Smooth muscle cell (in vitro differentiated cells): ENCODE data around the gene GPR17. TPM values are rescaled to one million over a fixed set of nuclear protein-coding genes. Genes with fewer than 3 reads are reported as not detected.

ENCODE experiments used
- DNase-seq: peaks from one replicate; lab custom pipeline; 2025; ENCODE audit not compliant: unreplicated experiment; lab: John Stamatoyannopoulos, UW
- H2AFZ ChIP-seq: fragments of 200-600 bp; sonication (generic); 2 replicates; pipeline ENCODE4 v1.6.0; 2016; ENCODE audit warnings: antibody characterized with exemption, low read depth, mild to moderate bottlenecking
- H3F3A ChIP-seq: fragments of 200-600 bp; sonication (generic); 2 replicates; pipeline ENCODE4 v1.6.0; 2017; ENCODE audit warnings: antibody characterized with exemption, low read depth
- H3K27ac ChIP-seq: fragments of 200-600 bp; sonication (generic); 2 replicates; pipeline ENCODE4 v1.5.1; 2016; ENCODE audit warnings: low read depth, mild to moderate bottlenecking
- H3K27me3 ChIP-seq: fragments of 200-600 bp; sonication (generic); 2 replicates; pipeline ENCODE4 v1.6.1; 2016; ENCODE audit warnings: low read depth, mild to moderate bottlenecking
- H3K36me3 ChIP-seq: fragments of 200-600 bp; sonication (generic); 2 replicates; pipeline ENCODE4 v1.5.1; 2016; ENCODE audit warnings: low read depth
- H3K4me1 ChIP-seq: fragments of 200-600 bp; sonication (generic); 2 replicates; pipeline ENCODE4 v1.5.1; 2016; ENCODE audit warnings: low read depth
- H3K4me2 ChIP-seq: fragments of 200-600 bp; sonication (generic); 2 replicates; pipeline ENCODE4 v1.6.0; 2016; ENCODE audit warnings: mild to moderate bottlenecking
- H3K4me3 ChIP-seq: fragments of 200-600 bp; sonication (generic); 2 replicates; pipeline ENCODE4 v1.5.1; 2016; ENCODE audit warnings: mild to moderate bottlenecking
- H3K79me2 ChIP-seq: fragments of 200-600 bp; sonication (generic); 2 replicates; pipeline ENCODE4 v1.6.0; 2016; ENCODE audit warnings: low read depth, mild to moderate bottlenecking
- H3K9ac ChIP-seq: fragments of 200-600 bp; sonication (generic); 2 replicates; pipeline ENCODE4 v1.6.0; 2016; ENCODE audit warnings: low read depth
- H3K9me3 ChIP-seq: fragments of 200-600 bp; sonication (generic); replicated peaks from 2 replicates; pipeline ENCODE4 v1.5.1; 2016; ENCODE audit warnings: low read depth
- H4K20me1 ChIP-seq: fragments of 200-600 bp; sonication (generic); 2 replicates; pipeline ENCODE4 v1.6.0; 2016; ENCODE audit warnings: low read depth
- WGBS: methylation state at CpG from one replicate; pipeline ENCODE4 v1.1.7; 2016; ENCODE audit warnings: low lambda C conversion rate; 5-methylcytosine and 5-hydroxymethylcytosine counted together
- polyA plus RNA-seq: library from polyadenylated mRNA; unstranded; fragments of >200 nt; fragmentation: Nextera tagmentation; extraction: Ambion mirVana; gene quantifications from 2 replicates; pipeline ENCODE4 v1.2.1, GENCODE V29; 2016
- total RNA-seq: library from RNA; depleted of rRNA; stranded (reverse); fragments of >200 nt; gene quantifications from 2 replicates; pipeline ENCODE4 v1.2.3, GENCODE V29; 2014
- TF ChIP-seq, protein P1 (sequence below): fragments of 200-600 bp; sonication (generic); IDR thresholded peaks from 2 replicates; pipeline ENCODE4 v1.5.1; 2017; ENCODE audit warnings: borderline replicate concordance, mild to moderate bottlenecking, antibody characterized with exemption; ENCODE audit not compliant: insufficient read depth, poor library complexity, severe bottlenecking

Gene GPR17
- total and polyA plus RNA-seq, 2 experiments from 2014 or later, result not detected

DNA sequence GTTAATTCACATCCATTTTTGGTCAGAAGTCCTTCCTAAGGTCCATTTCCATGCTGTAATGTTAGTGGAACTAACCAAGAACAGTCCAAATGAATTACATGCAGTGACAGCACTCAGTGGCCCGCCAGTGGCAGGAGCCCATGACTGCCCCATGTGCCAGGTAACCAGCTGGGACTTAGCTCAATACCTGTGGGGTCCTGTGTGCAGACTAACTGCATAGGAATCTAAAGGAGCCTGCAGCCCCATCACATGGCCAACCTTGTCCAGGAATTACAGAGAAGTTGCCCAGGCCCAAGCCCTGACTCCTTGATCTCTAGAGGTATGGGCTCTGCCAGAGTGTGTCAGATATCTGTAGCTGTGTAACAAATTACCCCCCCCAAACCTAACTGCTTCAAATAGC, 35.4 kb upstream of the GPR17 start:
- no peak overlapping the region for H3K9ac ChIP-seq
- 92% methylated on average over 1 of the region's 1 CpG for WGBS
- TF ChIP-seq, protein P1, sequence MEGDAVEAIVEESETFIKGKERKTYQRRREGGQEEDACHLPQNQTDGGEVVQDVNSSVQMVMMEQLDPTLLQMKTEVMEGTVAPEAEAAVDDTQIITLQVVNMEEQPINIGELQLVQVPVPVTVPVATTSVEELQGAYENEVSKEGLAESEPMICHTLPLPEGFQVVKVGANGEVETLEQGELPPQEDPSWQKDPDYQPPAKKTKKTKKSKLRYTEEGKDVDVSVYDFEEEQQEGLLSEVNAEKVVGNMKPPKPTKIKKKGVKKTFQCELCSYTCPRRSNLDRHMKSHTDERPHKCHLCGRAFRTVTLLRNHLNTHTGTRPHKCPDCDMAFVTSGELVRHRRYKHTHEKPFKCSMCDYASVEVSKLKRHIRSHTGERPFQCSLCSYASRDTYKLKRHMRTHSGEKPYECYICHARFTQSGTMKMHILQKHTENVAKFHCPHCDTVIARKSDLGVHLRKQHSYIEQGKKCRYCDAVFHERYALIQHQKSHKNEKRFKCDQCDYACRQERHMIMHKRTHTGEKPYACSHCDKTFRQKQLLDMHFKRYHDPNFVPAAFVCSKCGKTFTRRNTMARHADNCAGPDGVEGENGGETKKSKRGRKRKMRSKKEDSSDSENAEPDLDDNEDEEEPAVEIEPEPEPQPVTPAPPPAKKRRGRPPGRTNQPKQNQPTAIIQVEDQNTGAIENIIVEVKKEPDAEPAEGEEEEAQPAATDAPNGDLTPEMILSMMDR, result no peak
- no peaks in the 10 kb centered on the region for H3K27me3 ChIP-seq
- H3F3A ChIP-seq, result no peaks in the 10 kb centered on the region
- H3K79me2 ChIP-seq, result no peaks in the 10 kb centered on the region
- DNase-seq, result no peak
- H4K20me1 ChIP-seq, result no peaks in the 10 kb centered on the region
- H2AFZ ChIP-seq, result no peak overlapping the region
- no peak overlapping the region for H3K27ac ChIP-seq
- H3K4me3 ChIP-seq, result no peak overlapping the region
- H3K4me1 ChIP-seq, result peaks cover under 1% of the 10 kb centered on the region
- no peaks in the 10 kb centered on the region for H3K36me3 ChIP-seq
- no peak overlapping the region for H3K4me2 ChIP-seq
- no peaks in the 10 kb centered on the region for H3K9me3 ChIP-seq

DNA sequence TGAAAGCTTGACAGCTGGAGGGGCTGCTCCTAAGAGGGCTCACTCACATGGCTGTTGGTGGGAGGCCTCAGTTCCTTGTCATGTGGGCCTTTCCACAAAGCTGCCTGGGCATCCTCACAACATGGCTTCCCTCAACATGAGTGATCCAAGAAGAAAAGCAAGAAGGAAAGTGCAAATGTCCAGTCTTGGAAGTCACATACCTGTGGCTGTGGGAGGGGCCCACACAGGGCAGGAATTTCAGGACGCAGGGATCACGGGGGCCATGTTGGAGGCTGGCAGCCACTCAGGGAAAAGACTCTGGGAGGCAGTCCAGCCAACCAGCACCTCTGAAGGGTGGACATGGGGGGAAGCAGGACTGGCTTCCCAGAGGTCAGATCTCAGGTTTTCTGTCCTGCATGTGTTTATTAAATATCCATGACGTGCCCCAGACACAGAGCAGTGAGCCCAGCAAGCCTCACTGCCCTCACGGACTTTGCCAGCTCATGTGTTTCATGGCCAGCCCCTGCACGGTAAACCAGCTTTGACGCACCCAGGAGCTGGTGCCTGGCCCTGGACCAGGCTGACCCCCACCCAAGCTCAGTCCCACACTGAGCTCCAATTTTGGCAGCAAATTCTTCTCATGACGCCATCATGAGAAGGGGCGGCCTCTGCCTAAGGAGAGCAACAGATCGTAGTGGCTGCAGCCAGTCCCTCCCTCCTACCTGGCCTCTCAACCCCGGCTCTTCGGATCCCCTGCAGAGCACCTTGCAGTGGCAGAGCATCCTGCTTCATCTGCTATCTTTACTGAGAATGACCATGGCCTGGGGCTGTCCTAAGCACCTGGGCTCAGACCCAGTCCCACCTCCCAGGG, 34.7 kb upstream of the GPR17 start:
- DNase-seq, result no peak

DNA sequence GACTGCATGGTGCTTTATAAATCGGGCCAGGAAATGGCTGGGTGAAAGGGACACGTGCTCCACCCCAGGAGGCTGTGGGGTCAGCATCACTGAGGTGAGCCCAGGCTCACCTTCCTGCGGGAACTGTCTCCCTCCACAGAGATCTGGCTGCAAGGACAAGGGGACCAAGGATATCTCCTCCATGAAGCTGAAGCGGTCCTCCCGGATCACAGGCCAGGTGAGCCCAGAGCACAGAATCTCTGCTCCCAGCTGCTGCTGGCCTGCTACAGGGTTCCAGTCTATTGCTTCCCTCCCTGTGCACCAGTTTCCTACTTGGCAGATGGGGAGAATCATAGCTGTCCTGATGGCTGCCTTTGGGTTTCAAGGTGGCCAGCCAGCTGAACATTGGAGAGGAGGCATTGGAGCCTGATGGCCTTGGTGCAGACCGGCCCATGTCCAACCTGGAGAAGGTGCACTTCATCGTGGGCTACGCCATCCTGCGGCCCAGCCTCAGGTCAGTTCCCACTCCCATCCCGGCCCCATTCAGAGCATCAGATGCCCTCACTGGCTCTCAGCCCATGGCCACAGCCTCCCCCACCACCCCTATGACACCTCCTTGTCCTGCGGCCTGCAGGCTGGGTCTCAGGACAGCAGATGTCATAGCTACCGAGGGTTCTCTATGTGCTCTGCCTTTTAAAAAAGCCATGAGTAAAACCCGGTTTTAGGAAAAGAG, 33.7 kb upstream of the GPR17 start:
- TF ChIP-seq, protein P1, result no peak
- WGBS, result 94% methylated on average over 13 of the region's 13 CpGs
- H3K9ac ChIP-seq, result no peak overlapping the region
- H3K4me3 ChIP-seq, result no peak overlapping the region
- no peak overlapping the region for H2AFZ ChIP-seq
- no peaks in the 10 kb centered on the region for H3K79me2 ChIP-seq
- H3F3A ChIP-seq, result no peaks in the 10 kb centered on the region
- no peak for DNase-seq
- H3K4me2 ChIP-seq, result no peak overlapping the region
- H3K27ac ChIP-seq, result no peak overlapping the region
- peaks cover 12% of the 10 kb centered on the region for H3K4me1 ChIP-seq
- no peaks in the 10 kb centered on the region for H4K20me1 ChIP-seq
- H3K36me3 ChIP-seq, result no peaks in the 10 kb centered on the region
- H3K27me3 ChIP-seq, result no peaks in the 10 kb centered on the region
- no peaks in the 10 kb centered on the region for H3K9me3 ChIP-seq

More for the DNA sequence above, 34.7 kb upstream of the GPR17 start:
- TF ChIP-seq, protein P1, result no peak
- Histone ChIP-seq H3K9ac (no peak overlapping the region), H2AFZ (no peak overlapping the region), H3K79me2 (no peaks in the 10 kb centered on the region), H3K4me3 (no peak overlapping the region), H3K9me3 (no peaks in the 10 kb centered on the region), H3K36me3 (no peaks in the 10 kb centered on the region), H3K4me2 (no peak overlapping the region), H3K27me3 (no peaks in the 10 kb centered on the region), H4K20me1 (no peaks in the 10 kb centered on the region), H3K4me1 (peaks cover 8% of the 10 kb centered on the region), H3K27ac (no peak overlapping the region), H3F3A (no peaks in the 10 kb centered on the region)
- WGBS, result 94% methylated on average over 11 of the region's 11 CpGs
